ENCODE results near the gene CHST15. TPM values are rescaled to one million over a fixed set of nuclear protein-coding genes. Genes with fewer than 3 reads are reported as not detected.

The CHST15 gene
- total RNA-seq, 4 donors from 2014 or later = 43.2 to 104 (median 81.5) TPM

GRCh38 chr10:124124123-124124768 lies 30.8 kb upstream of the CHST15 start:
- intact Hi-C loops (cut with DNase I) = no loop called here
- H3K9me3 ChIP-seq = no peaks in the 10 kb centered on the region
- peaks cover 0 to 2% of the 10 kb centered on the region in 2 donors for H3K4me1 ChIP-seq
- 76 to 87% methylated on average over 10 of the region's 10 CpGs for WGBS, 2 donors
- DNase-seq = no peak
- no peaks in the 10 kb centered on the region for H3K27me3 ChIP-seq
- H3K27ac ChIP-seq = no peak overlapping the region
- TF ChIP-seq POLR2A (IDR thresholded peaks at IDR 0.05) (no peak), CTCF (IDR thresholded peaks at IDR 0.05) (no peak)
- H3K36me3 ChIP-seq = no peaks in the 10 kb centered on the region
- no peak overlapping the region for H3K4me3 ChIP-seq (replicated peaks in 1 of 3)

GRCh38 chr10:124123156-124123555 lies 29.8 kb upstream of the CHST15 start:
- Histone ChIP-seq H3K4me1 (peaks cover 0 to 13% of the 10 kb centered on the region in 2 donors), H3K36me3 (no peaks in the 10 kb centered on the region), H3K27ac (no peak overlapping the region), H3K27me3 (no peaks in the 10 kb centered on the region), H3K9me3 (no peaks in the 10 kb centered on the region), H3K4me3 (replicated peaks in 1 of 3) (no peak overlapping the region)
- intact Hi-C loops (cut with DNase I) = no loop called here
- TF ChIP-seq POLR2A (IDR thresholded peaks at IDR 0.05) (no peak), CTCF (IDR thresholded peaks at IDR 0.05) (no peak)
- WGBS, 2 donors = 92 to 95% methylated on average over 8 of the region's 8 CpGs
- no peak for DNase-seq

- TF ChIP-seq CTCF (IDR thresholded peaks at IDR 0.05) (no peak), POLR2A (IDR thresholded peaks at IDR 0.05) (no peak)
- 93 to 96% methylated on average over 12 to 13 of the region's 13 CpGs for WGBS, 2 donors
- intact Hi-C loops (cut with DNase I) = no loop called here
- no peak for DNase-seq
- Histone ChIP-seq H3K4me1 (peaks cover 6 to 23% of the 10 kb centered on the region in 2 donors), H3K4me3 (replicated peaks in 1 of 3) (no peak overlapping the region), H3K27me3 (no peaks in the 10 kb centered on the region), H3K9me3 (no peaks in the 10 kb centered on the region), H3K36me3 (no peaks in the 10 kb centered on the region), H3K27ac (no peak overlapping the region)
Measured at GRCh38 chr10:124122211-124122610, 28.8 kb upstream of the CHST15 start.

GRCh38 chr10:124120410-124121061 lies 27.1 kb upstream of the CHST15 start:
- no peak for DNase-seq
- no peak overlapping the region for H3K27ac ChIP-seq
- H3K36me3 ChIP-seq = no peaks in the 10 kb centered on the region
- H3K9me3 ChIP-seq = no peaks in the 10 kb centered on the region
- H3K4me3 ChIP-seq (replicated peaks in 1 of 3) = no peak overlapping the region
- H3K4me1 ChIP-seq = peaks cover 9 to 31% of the 10 kb centered on the region in 2 donors
- intact Hi-C loops (cut with DNase I) = no loop called here
- no peaks in the 10 kb centered on the region for H3K27me3 ChIP-seq
- TF ChIP-seq POLR2A (IDR thresholded peaks at IDR 0.05) (no peak), CTCF (IDR thresholded peaks at IDR 0.05) (no peak)
- WGBS, 2 donors = 84 to 88% methylated on average over 4 of the region's 4 CpGs

GRCh38 chr10:124119946-124120345 lies 26.5 kb upstream of the CHST15 start:
- DNase-seq = peak; percentile 31 to 37
- TF ChIP-seq POLR2A (IDR thresholded peaks at IDR 0.05) = no peak
- TF ChIP-seq CTCF (IDR thresholded peaks at IDR 0.05) = no peak
- Histone ChIP-seq H3K27ac (no peak overlapping the region), H3K36me3 (no peaks in the 10 kb centered on the region), H3K9me3 (no peaks in the 10 kb centered on the region), H3K4me3 (replicated peaks in 1 of 3) (no peak overlapping the region), H3K4me1 (peaks cover 9 to 31% of the 10 kb centered on the region in 2 donors), H3K27me3 (no peaks in the 10 kb centered on the region)
- 70 to 71% methylated on average over 11 of the region's 11 CpGs for WGBS, 2 donors
- intact Hi-C loops (cut with DNase I) = no loop called here
